ENCODE data around the gene PTPN4. TPM values are rescaled to one million over a fixed set of nuclear protein-coding genes. Genes with fewer than 3 reads are reported as not detected.

Gene PTPN4
- total and polyA plus RNA-seq, 2 of the 13 experiments (the other 11 are each of a cell fraction or from before 2014, with no cell fraction given), result 20.3 to 34.6 TPM

DNA sequence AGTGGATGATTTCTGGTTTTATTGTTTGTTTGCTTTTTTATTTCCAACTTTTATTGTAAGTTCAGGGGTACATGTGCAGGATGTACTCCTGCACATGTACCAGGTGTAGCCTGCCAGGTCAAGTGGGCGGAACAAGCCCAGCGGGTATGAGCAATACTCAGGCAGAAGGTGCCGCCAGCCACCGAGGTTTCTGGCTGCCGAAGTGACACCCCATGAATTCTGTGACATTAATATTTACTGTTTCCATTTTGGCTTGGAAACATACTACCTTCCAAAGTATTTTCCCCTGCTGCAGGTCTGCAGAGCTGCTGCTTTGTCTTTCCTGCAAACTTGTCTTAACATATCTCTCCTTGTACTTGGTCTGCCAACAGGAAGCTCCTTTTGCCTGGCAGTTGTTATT is 78.5 kb downstream of the PTPN4 start:
- BruUV-seq (replicated peaks), result no TSS peak
- no peak for ATAC-seq
- no peak for FAIRE-seq
- Histone ChIP-seq H3K4me2 (ENCODE audit: low read depth, low read length) (no peak overlapping the region), H3K4me1 (ENCODE audit: insufficient read depth, low read length) (peaks cover 52% of the 10 kb centered on the region), H3K27me3 (ENCODE audit: control insufficient read depth in 1 of 2, insufficient read depth in 2 of 2, low read length in 2 of 2) (no peaks in the 10 kb centered on the region), H3K27ac (ENCODE audit: extremely low read length, insufficient read depth, low read length) (no peak overlapping the region), H3K4me3 (replicated peaks in 1 of 3; ENCODE audit: insufficient read depth in 1 of 3, low read depth in 2 of 3, low read length in 3 of 3) (no peak overlapping the region), H3K36me3 (replicated peaks in 1 of 2; ENCODE audit: control insufficient read depth in 1 of 2, insufficient read depth in 2 of 2, low read length in 2 of 2) (no peaks in the 10 kb centered on the region), H3K79me2 (ENCODE audit: insufficient read depth, low read length) (no peaks in the 10 kb centered on the region), H2AFZ (ENCODE audit: low read length) (no peak overlapping the region), H3K9me3 (ENCODE audit: low read length) (no peaks in the 10 kb centered on the region), H4K20me1 (ENCODE audit: insufficient read depth, low read length) (no peaks in the 10 kb centered on the region), H3K9ac (ENCODE audit: insufficient read depth, low read depth, low read length) (no peak overlapping the region)
- intact Hi-C loops (cut with micrococcal nuclease; ENCODE audit: unreplicated experiment), result no loop called here
- POLR2A ChIA-PET, result no interaction called here
- WGBS (ENCODE audit: low lambda C conversion rate), result 98% methylated on average over 5 of the region's 5 CpGs
- in situ Hi-C loops (cut with HindIII; ENCODE audit: extremely low pct_ligation_motif_present, low pct_unique_long_range_greater_than_20kb), result no loop called here
- TF ChIP-seq MNT (IDR thresholded peaks at IDR 0.05) (peak; percentile 63; the same call in 1 of the 2 replicates), CSRNP1 (CRISPR knock-in tag; IDR thresholded peaks at IDR 0.05) (no peak)
- no peak for DNase-seq (ENCODE audit: low spot score)
- CTCF ChIA-PET (ENCODE audit: low intra/inter-chr PET ratio, low total read pairs), result no interaction called here

- Histone ChIP-seq H3K4me2 (ENCODE audit: low read depth, low read length) (no peak overlapping the region), H3K27ac (ENCODE audit: extremely low read length, insufficient read depth, low read length) (no peak overlapping the region), H3K4me3 (replicated peaks in 1 of 3; ENCODE audit: insufficient read depth in 1 of 3, low read depth in 2 of 3, low read length in 3 of 3) (no peak overlapping the region), H3K27me3 (ENCODE audit: control insufficient read depth in 1 of 2, insufficient read depth in 2 of 2, low read length in 2 of 2) (no peaks in the 10 kb centered on the region), H4K20me1 (ENCODE audit: insufficient read depth, low read length) (no peaks in the 10 kb centered on the region), H3K9ac (ENCODE audit: insufficient read depth, low read depth, low read length) (no peak overlapping the region), H3K36me3 (replicated peaks in 1 of 2; ENCODE audit: control insufficient read depth in 1 of 2, insufficient read depth in 2 of 2, low read length in 2 of 2) (no peaks in the 10 kb centered on the region), H2AFZ (ENCODE audit: low read length) (no peak overlapping the region), H3K79me2 (ENCODE audit: insufficient read depth, low read length) (no peaks in the 10 kb centered on the region), H3K9me3 (ENCODE audit: low read length) (no peaks in the 10 kb centered on the region), H3K4me1 (ENCODE audit: insufficient read depth, low read length) (peaks cover 40% of the 10 kb centered on the region)
- ChIA-PET POLR2A (no interaction called here), CTCF (ENCODE audit: low intra/inter-chr PET ratio, low total read pairs) (no interaction called here)
- ATAC-seq (no peak), DNase-seq (ENCODE audit: low spot score) (peak; percentile 34), FAIRE-seq (no peak)
- intact Hi-C loops (cut with micrococcal nuclease; ENCODE audit: unreplicated experiment) (no loop called here), in situ Hi-C loops (cut with HindIII; ENCODE audit: extremely low pct_ligation_motif_present, low pct_unique_long_range_greater_than_20kb) (no loop called here)
- WGBS (ENCODE audit: low lambda C conversion rate), result 71% methylated on average over 1 of the region's 1 CpG
- no TSS peak for BruUV-seq (replicated peaks)
- TF ChIP-seq, protein P1, sequence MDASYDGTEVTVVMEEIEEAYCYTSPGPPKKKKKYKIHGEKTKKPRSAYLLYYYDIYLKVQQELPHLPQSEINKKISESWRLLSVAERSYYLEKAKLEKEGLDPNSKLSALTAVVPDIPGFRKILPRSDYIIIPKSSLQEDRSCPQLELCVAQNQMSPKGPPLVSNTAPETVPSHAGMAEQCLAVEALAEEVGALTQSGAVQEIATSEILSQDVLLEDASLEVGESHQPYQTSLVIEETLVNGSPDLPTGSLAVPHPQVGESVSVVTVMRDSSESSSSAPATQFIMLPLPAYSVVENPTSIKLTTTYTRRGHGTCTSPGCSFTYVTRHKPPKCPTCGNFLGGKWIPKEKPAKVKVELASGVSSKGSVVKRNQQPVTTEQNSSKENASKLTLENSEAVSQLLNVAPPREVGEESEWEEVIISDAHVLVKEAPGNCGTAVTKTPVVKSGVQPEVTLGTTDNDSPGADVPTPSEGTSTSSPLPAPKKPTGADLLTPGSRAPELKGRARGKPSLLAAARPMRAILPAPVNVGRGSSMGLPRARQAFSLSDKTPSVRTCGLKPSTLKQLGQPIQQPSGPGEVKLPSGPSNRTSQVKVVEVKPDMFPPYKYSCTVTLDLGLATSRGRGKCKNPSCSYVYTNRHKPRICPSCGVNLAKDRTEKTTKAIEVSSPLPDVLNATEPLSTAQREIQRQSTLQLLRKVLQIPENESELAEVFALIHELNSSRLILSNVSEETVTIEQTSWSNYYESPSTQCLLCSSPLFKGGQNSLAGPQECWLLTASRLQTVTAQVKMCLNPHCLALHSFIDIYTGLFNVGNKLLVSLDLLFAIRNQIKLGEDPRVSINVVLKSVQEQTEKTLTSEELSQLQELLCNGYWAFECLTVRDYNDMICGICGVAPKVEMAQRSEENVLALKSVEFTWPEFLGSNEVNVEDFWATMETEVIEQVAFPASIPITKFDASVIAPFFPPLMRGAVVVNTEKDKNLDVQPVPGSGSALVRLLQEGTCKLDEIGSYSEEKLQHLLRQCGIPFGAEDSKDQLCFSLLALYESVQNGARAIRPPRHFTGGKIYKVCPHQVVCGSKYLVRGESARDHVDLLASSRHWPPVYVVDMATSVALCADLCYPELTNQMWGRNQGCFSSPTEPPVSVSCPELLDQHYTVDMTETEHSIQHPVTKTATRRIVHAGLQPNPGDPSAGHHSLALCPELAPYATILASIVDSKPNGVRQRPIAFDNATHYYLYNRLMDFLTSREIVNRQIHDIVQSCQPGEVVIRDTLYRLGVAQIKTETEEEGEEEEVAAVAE (CRISPR knock-in tag; IDR thresholded peaks at IDR 0.05; ENCODE audit: borderline replicate concordance), result no peak
- TF ChIP-seq NR2F2 (IDR thresholded peaks at IDR 0.05; ENCODE audit: borderline replicate concordance, low read depth) (no peak), MZF1 (CRISPR knock-in tag; IDR thresholded peaks at IDR 0.05; ENCODE audit: borderline replicate concordance) (no peak), FOXP1 (IDR thresholded peaks at IDR 0.05) (no peak), FOXP1 (CRISPR knock-in tag; IDR thresholded peaks at IDR 0.05) (peak; percentile 16; the same call in 1 of the 2 replicates), NRL (CRISPR knock-in tag; IDR thresholded peaks at IDR 0.05; ENCODE audit: borderline replicate concordance) (no peak), ZSCAN31 (CRISPR knock-in tag; IDR thresholded peaks at IDR 0.05; ENCODE audit: low read depth) (no peak), ZNF317 (CRISPR knock-in tag; IDR thresholded peaks at IDR 0.05) (peak; percentile 90), ZNF17 (CRISPR knock-in tag; IDR thresholded peaks at IDR 0.05) (no peak), KDM2A (CRISPR knock-in tag; IDR thresholded peaks at IDR 0.05; ENCODE audit: borderline replicate concordance, low read depth) (no peak)
These were observed 81.8 kb downstream of the PTPN4 start for GRCh38 chr2:119841550-119841949.

Measured in HepG2 (cell line).